K562 (cell line): ENCODE data around the gene STIL. TPM values are rescaled to one million over a fixed set of nuclear protein-coding genes. Genes with fewer than 3 reads are reported as not detected.

Experiments used
- BRD9 ChIP-seq: fragments of 450-650 bp; IDR thresholded peaks from 2 replicates; pipeline ENCODE4 v1.6.1; 2018; ENCODE audit warnings: low read depth; ENCODE audit not compliant: partially characterized antibody
- E2F3 ChIP-seq: fragments of 250-450 bp; sonication (Bioruptor Pico); IDR thresholded peaks from 2 replicates; pipeline ENCODE4 v1.4.0; 2020; ENCODE audit warnings: mild to moderate bottlenecking
- ELF2 ChIP-seq: fragments of 250-450 bp; sonication (Bioruptor Pico); IDR thresholded peaks from 2 replicates; pipeline ENCODE4 v1.5.0; 2021; ENCODE audit warnings: mild to moderate bottlenecking
- ELK1 ChIP-seq: sonication (generic); formaldehyde crosslinking; IDR thresholded peaks from 2 replicates; pipeline ENCODE4 v1.8.1; 2022; ENCODE audit warnings: missing genetic modification reagents
- FOXM1 ChIP-seq, 2 experiments: fragments of 450-650 bp in 1 of 2; sonication (generic) in 1 of 2; formaldehyde crosslinking in 1 of 2; IDR thresholded peaks; 2 replicates each; pipeline versions ENCODE4 v1.6.1 to v1.9.0; 2017 to 2022; ENCODE audit warnings: low read depth in 2 of 2, mild to moderate bottlenecking in 2 of 2, missing genetic modification reagents in 1 of 2, moderate library complexity in 1 of 2
- GMEB1 ChIP-seq: fragments of 250-450 bp; sonication (Bioruptor Pico); IDR thresholded peaks from 2 replicates; pipeline ENCODE4 v1.4.0; 2020; ENCODE audit warnings: mild to moderate bottlenecking
- HOMEZ ChIP-seq: fragments of 250-450 bp; sonication (Bioruptor Pico); IDR thresholded peaks from 2 replicates; pipeline ENCODE4 v1.4.0; 2020; ENCODE audit warnings: mild to moderate bottlenecking, moderate library complexity
- KLF6 ChIP-seq: fragments of 250-450 bp; sonication (Bioruptor Pico); IDR thresholded peaks from 2 replicates; pipeline ENCODE4 v1.4.0; 2020; ENCODE audit warnings: mild to moderate bottlenecking, moderate library complexity, borderline replicate concordance
- MAFK ChIP-seq: IDR thresholded peaks from 2 replicates; pipeline ENCODE4 v1.6.1; 2011; ENCODE audit warnings: low read length, improper control_type of control experiment
- MECOM ChIP-seq: fragments of 250-450 bp; sonication (Bioruptor Pico); IDR thresholded peaks from 2 replicates; pipeline ENCODE4 v1.8.0; 2022; ENCODE audit warnings: inconsistent platforms
- MEF2D ChIP-seq: conservative IDR thresholded peaks from 2 replicates; pipeline ENCODE4 v1.6.1; 2016; ENCODE audit warnings: low read depth, missing genetic modification characterization, missing compliant biosample characterization
- NCOA2 ChIP-seq, 2 experiments: fragments of 450-650 bp; IDR thresholded peaks; 2 replicates each; pipeline ENCODE4 v1.6.1; 2018; ENCODE audit warnings: mild to moderate bottlenecking in 2 of 2, moderate library complexity in 1 of 2; ENCODE audit not compliant: partially characterized antibody in 2 of 2
- OTX1 ChIP-seq: fragments of 450-650 bp; formaldehyde crosslinking; IDR thresholded peaks from 2 replicates; pipeline ENCODE4 v1.4.0; 2022; ENCODE audit warnings: mild to moderate bottlenecking
- PCBP1 ChIP-seq: fragments of 200-400 bp; formaldehyde crosslinking; IDR thresholded peaks from 2 replicates; pipeline ENCODE4 v1.6.1; 2018; ENCODE audit warnings: mild to moderate bottlenecking, low read depth, low read length; ENCODE audit not compliant: poor library complexity, severe bottlenecking
- PHB ChIP-seq: fragments of 250-450 bp; sonication (Bioruptor Pico); IDR thresholded peaks from 2 replicates; pipeline ENCODE4 v1.5.0; 2021
- PRPF4 ChIP-seq: fragments of 200-400 bp; formaldehyde crosslinking; IDR thresholded peaks from one replicate; pipeline ENCODE4 v1.6.1; 2017; ENCODE audit warnings: low read length, low read depth, mild to moderate bottlenecking; ENCODE audit not compliant: insufficient read depth, poor library complexity, severe bottlenecking
- RFX5 ChIP-seq: IDR thresholded peaks from 2 replicates; pipeline ENCODE4 v1.6.1; 2011; ENCODE audit warnings: low read depth, mild to moderate bottlenecking, improper control_type of control experiment, low read length
- SFPQ ChIP-seq: fragments of 200-400 bp; formaldehyde crosslinking; IDR thresholded peaks from 2 replicates; pipeline ENCODE4 v1.6.1; 2017; ENCODE audit warnings: mild to moderate bottlenecking, low read depth, low read length, moderate library complexity
- SIX5 ChIP-seq, 2 experiments: IDR thresholded peaks; 2 replicates each; pipeline ENCODE4 v1.6.1; 2011; ENCODE audit warnings: low read length in 2 of 2, borderline replicate concordance in 1 of 2, low read depth in 1 of 2, mild to moderate bottlenecking in 1 of 2, moderate library complexity in 1 of 2; ENCODE audit not compliant: insufficient read depth in 1 of 2
- ZC3H4 ChIP-seq: sonication (generic); formaldehyde crosslinking; IDR thresholded peaks from 2 replicates; pipeline ENCODE4 v1.9.0; 2021; ENCODE audit warnings: missing genetic modification reagents, borderline replicate concordance
- polyA plus RNA-seq, 8 experiments: library from polyadenylated mRNA; depleted of rRNA in 4 of 8; stranded (reverse) in 5 of 8; unstranded in 3 of 8; fragments of >200 nt; fragmentation: Nextera tagmentation in 2 of 8; fragmentation: Illumina TruSeq in 1 of 8; extraction: Ambion mirVana in 2 of 8; extraction: Trizol in 1 of 8; gene quantifications; 2 replicates each; pipeline versions ENCODE4 v1.2.1 to v1.2.3, GENCODE V29; 2011 to 2014; ENCODE audit warnings: inconsistent platforms in 1 of 8, missing spikeins in 1 of 8
- total RNA-seq, 7 experiments: library from RNA; depleted of rRNA in 6 of 7; stranded (reverse); fragments of >200 nt in 6 of 7; fragmentation: Illumina TruSeq in 2 of 7; extraction: Trizol in 2 of 7; gene quantifications; 2 replicates each; pipeline versions ENCODE4 v1.2.1 to v1.2.3, GENCODE V29; 2011 to 2021; ENCODE audit warnings: low replicate concordance in 1 of 7

Gene STIL
- total and polyA plus RNA-seq, 9 of the 15 experiments (the other 6 are each of a cell fraction or from before 2014, with no cell fraction given) = 10.5 to 77.4 (median 39.6) TPM

GRCh38 chr1:47231301-47232186 lies 82.4 kb downstream of the STIL start (continued):
- peak; percentile 87 for TF ChIP-seq FOXM1 (IDR thresholded peaks at IDR 0.05; ENCODE audit: low read depth)
- no peak for TF ChIP-seq FOXM1 (CRISPR knock-in tag; IDR thresholded peaks at IDR 0.05; ENCODE audit: low read depth)
- TF ChIP-seq OTX1 (CRISPR knock-in tag) = peak; percentile 58; the same call in 1 of the 2 replicates
- peak; percentile 78 for TF ChIP-seq PCBP1
- TF ChIP-seq MEF2D (tag) = peak; percentile 69; the same call in 1 of the 2 replicates
- peak; percentile 28; the same call in 1 of the 2 replicates for TF ChIP-seq MECOM (CRISPR knock-in tag)
- TF ChIP-seq HOMEZ (CRISPR knock-in tag) = no peak
- TF ChIP-seq MAFK = no peak
- TF ChIP-seq GMEB1 (CRISPR knock-in tag) = no peak
- TF ChIP-seq ELK1 (CRISPR knock-in tag) = no peak
- TF ChIP-seq NCOA2 (IDR thresholded peaks at IDR 0.05; ENCODE audit: partially characterized antibody in 2 of 2) = no peak
- no peak for TF ChIP-seq PRPF4
- TF ChIP-seq RFX5 = no peak
- no peak for TF ChIP-seq SIX5 (IDR thresholded peaks at IDR 0.05; ENCODE audit: borderline replicate concordance in 1 of 2, insufficient read depth in 1 of 2, low read depth in 1 of 2, low read length in 2 of 2)
- peak; percentile 99 for TF ChIP-seq BRD9
- TF ChIP-seq KLF6 = peak; percentile 57; the same call in 1 of the 2 replicates
- no peak for TF ChIP-seq SFPQ
- TF ChIP-seq ZC3H4 = peak; percentile 96; the same call in 1 of the 2 replicates
- no peak for TF ChIP-seq E2F3 (CRISPR knock-in tag)
- no peak for TF ChIP-seq PHB (CRISPR knock-in tag)
- TF ChIP-seq ELF2 (CRISPR knock-in tag) = no peak
